Omental fat pad (tissue), 4 donors: Measurements from ENCODE around the gene TTLL5. TPM values are rescaled to one million over a fixed set of nuclear protein-coding genes. Genes with fewer than 3 reads are reported as not detected.

Experiments used
- ATAC-seq: fragments of 150-250 bp; one replicate; pipeline ENCODE4 v1.9.1; 2016; ENCODE audit warnings: mild to moderate bottlenecking, moderate library complexity; ENCODE audit not compliant: low FRiP score
- DNase-seq: peaks from one replicate; pipeline ENCODE4 v3.0.0-alpha.2; 2019; ENCODE audit warnings: low spot score
- total RNA-seq, 4 donors: library from RNA; depleted of rRNA; stranded (reverse); fragments of >200 nt; gene quantifications; one replicate each; pipeline ENCODE4 v1.1.0, GENCODE V29; 2016
- TF ChIP-seq, protein P1 (sequence below), 3 donors: fragments of 450-650 bp; IDR thresholded peaks; one replicate each; pipeline ENCODE4 v1.5.1; 2016 to 2017; ENCODE audit warnings: antibody characterized with exemption in 3 of 3, mild to moderate bottlenecking in 3 of 3, moderate library complexity in 2 of 3

TTLL5 gene
- total RNA-seq, 4 donors from 2014 or later: 17.3 to 28.2 (median 22.2) TPM

- ATAC-seq (no peak), DNase-seq (no peak)
- TF ChIP-seq, protein P1, sequence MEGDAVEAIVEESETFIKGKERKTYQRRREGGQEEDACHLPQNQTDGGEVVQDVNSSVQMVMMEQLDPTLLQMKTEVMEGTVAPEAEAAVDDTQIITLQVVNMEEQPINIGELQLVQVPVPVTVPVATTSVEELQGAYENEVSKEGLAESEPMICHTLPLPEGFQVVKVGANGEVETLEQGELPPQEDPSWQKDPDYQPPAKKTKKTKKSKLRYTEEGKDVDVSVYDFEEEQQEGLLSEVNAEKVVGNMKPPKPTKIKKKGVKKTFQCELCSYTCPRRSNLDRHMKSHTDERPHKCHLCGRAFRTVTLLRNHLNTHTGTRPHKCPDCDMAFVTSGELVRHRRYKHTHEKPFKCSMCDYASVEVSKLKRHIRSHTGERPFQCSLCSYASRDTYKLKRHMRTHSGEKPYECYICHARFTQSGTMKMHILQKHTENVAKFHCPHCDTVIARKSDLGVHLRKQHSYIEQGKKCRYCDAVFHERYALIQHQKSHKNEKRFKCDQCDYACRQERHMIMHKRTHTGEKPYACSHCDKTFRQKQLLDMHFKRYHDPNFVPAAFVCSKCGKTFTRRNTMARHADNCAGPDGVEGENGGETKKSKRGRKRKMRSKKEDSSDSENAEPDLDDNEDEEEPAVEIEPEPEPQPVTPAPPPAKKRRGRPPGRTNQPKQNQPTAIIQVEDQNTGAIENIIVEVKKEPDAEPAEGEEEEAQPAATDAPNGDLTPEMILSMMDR (IDR thresholded peaks at IDR 0.05): no peak
These were observed 218.0 kb downstream of the TTLL5 start for GRCh38 chr14:75879031-75879430.

DNA sequence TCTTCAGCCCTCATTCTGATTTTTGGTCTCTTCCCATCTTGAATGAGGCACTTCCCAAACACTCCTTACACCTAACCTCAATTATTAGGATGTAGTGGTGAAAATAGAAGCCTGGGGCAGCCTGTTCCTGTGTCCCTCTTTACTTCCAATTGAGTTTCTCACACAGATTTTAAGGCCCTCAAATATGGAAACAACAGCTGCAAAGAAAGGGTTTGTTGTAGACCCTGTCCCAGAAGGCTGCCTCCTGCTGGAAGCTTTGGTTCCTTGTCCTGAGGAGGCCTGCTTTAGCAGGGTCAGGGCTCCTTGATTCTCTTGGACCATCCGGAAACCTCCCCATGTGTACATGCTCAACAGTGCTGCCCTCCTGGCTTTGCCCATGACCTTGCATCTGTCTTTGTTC is 219.5 kb downstream of the TTLL5 start:
- ATAC-seq (no peak), DNase-seq (no peak)
- TF ChIP-seq, protein P1 (IDR thresholded peaks at IDR 0.05): no peak

DNA sequence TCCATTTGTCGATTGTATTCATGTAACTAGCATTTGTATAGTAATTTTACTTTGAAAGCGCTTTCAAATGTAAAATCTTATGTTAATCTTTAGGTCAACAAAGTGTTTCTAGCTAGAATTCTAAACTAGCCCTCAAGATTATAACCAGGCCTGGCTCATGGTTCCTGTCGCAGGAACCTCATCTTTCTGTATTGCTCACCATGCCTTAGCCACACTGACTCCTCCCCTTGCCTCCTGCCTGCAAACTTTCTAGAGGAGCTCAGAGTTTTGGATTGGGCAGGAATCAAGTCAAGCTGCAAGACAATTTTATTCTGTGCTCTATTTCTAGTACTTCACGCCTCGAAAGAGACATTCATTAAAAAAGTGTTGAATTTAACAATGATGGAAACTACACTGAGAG is 220.9 kb downstream of the TTLL5 start:
- ATAC-seq: no peak
- no peak for DNase-seq
- TF ChIP-seq, protein P1 (IDR thresholded peaks at IDR 0.05): no peak

DNA sequence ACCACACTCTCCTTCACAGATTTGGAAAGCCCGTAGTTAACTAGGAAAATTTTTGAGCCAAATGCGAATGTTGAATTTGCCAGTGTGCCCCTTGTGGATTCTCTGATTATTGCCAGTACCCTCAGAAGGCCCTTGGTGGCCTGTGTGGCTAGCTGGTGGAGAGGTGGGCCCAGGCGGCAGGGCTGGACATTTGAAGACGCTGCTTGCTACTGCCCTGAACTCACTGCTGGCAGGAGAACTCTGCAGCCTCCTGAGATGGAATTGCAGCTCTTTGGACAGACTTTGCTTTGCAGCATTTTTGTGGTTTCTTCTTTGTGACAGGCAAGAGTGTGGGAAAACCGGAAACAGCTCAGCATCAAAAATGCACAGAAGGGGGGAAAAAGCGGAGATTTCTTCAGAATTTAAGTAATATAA is 223.2 kb downstream of the TTLL5 start:
- DNase-seq: no peak
- ATAC-seq: no peak

GRCh38 chr14:75885829-75886228 is 224.8 kb downstream of the TTLL5 start:
- no peak for DNase-seq
- TF ChIP-seq, protein P1 (IDR thresholded peaks at IDR 0.05): no peak
- ATAC-seq: peak; percentile 57

More for the DNA sequence above, 223.2 kb downstream of the TTLL5 start:
- TF ChIP-seq, protein P1 (IDR thresholded peaks at IDR 0.05): no peak

GRCh38 chr14:75886636-75887348 is 225.7 kb downstream of the TTLL5 start:
- TF ChIP-seq, protein P1 (IDR thresholded peaks at IDR 0.05): no peak
- DNase-seq: no peak
- ATAC-seq: peak; percentile 86

DNA sequence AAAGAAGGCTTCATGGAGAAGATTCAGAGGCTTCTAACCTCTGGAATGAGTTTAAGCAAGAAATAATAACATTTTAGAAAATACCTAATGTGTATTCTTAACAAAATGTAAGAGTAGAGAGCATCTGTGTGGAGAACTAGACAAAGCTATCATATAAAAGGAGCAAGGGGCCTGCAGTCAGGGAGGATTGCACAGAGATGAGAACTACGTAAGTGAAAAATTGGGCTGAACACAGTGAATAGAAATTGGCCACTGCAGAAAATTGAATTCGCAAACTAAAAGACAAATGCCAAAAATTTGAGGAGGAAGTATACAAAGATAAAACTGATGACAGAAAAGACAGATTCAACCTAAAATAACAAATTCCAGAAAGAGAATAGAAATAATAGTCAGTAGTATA is 227.9 kb downstream of the TTLL5 start:
- TF ChIP-seq, protein P1 (IDR thresholded peaks at IDR 0.05): no peak
- DNase-seq: no peak
- ATAC-seq: no peak
